Neural progenitor cell (in vitro differentiated cells): ENCODE measurements around the gene CAMK1G. TPM values are rescaled to one million over a fixed set of nuclear protein-coding genes. Genes with fewer than 3 reads are reported as not detected.

ENCODE experiments used
- DNase-seq: peaks from one replicate; pipeline ENCODE4 v3.0.0-alpha.2; 2016; ENCODE audit warnings: low spot score
- H2AFZ ChIP-seq: fragments of 200-600 bp; sonication (generic); replicated peaks from 2 replicates; pipeline ENCODE4 v1.6.1; 2016; ENCODE audit warnings: antibody characterized with exemption
- H3F3A ChIP-seq: fragments of 200-600 bp; sonication (generic); 2 replicates; pipeline ENCODE4 v1.6.1; 2016; ENCODE audit warnings: antibody characterized with exemption, low read depth
- H3K27ac ChIP-seq: fragments of 200-600 bp; sonication (generic); 2 replicates; pipeline ENCODE4 v1.5.1; 2016; ENCODE audit warnings: mild to moderate bottlenecking
- H3K27me3 ChIP-seq: fragments of 200-600 bp; sonication (generic); 2 replicates; pipeline ENCODE4 v1.6.1; 2016; ENCODE audit warnings: mild to moderate bottlenecking, moderate library complexity
- H3K36me3 ChIP-seq: fragments of 200-600 bp; sonication (generic); 2 replicates; pipeline ENCODE4 v1.5.1; 2016
- H3K4me1 ChIP-seq: fragments of 200-600 bp; sonication (generic); 2 replicates; pipeline ENCODE4 v1.6.1; 2016; ENCODE audit warnings: mixed run types
- H3K4me2 ChIP-seq: fragments of 200-600 bp; sonication (generic); 2 replicates; pipeline ENCODE4 v1.6.1; 2016
- H3K4me3 ChIP-seq: fragments of 200-600 bp; sonication (generic); 2 replicates; pipeline ENCODE4 v1.5.1; 2016
- H3K79me2 ChIP-seq: fragments of 200-600 bp; sonication (generic); 2 replicates; pipeline ENCODE4 v1.6.1; 2016; ENCODE audit warnings: low read depth
- H3K9ac ChIP-seq: fragments of 200-600 bp; sonication (generic); 2 replicates; pipeline ENCODE4 v1.6.1; 2016
- H3K9me3 ChIP-seq: fragments of 200-600 bp; sonication (generic); 2 replicates; pipeline ENCODE4 v1.5.1; 2016; ENCODE audit warnings: low read depth
- H4K20me1 ChIP-seq: fragments of 200-600 bp; sonication (generic); 2 replicates; pipeline ENCODE4 v1.6.1; 2016; ENCODE audit warnings: low read depth
- H3K27ac Mint-ChIP-seq: 3 replicates; pipeline ENCODE4 v1.8.0; 2021; ENCODE audit warnings: mixed read lengths
- H3K27me3 Mint-ChIP-seq: 2 replicates; pipeline ENCODE4 v1.8.0; 2022; ENCODE audit warnings: low read depth, mild to moderate bottlenecking, inconsistent platforms, moderate library complexity, mixed read lengths; ENCODE audit not compliant: insufficient read depth
- H3K36me3 Mint-ChIP-seq: 3 replicates; pipeline ENCODE4 v1.8.0; 2021; ENCODE audit warnings: mixed read lengths
- H3K4me1 Mint-ChIP-seq: 3 replicates; pipeline ENCODE4 v1.8.0; 2021; ENCODE audit warnings: mixed read lengths
- H3K4me3 Mint-ChIP-seq: 3 replicates; pipeline ENCODE4 v1.8.0; 2021; ENCODE audit warnings: mild to moderate bottlenecking, moderate library complexity, mixed read lengths
- H3K9me3 Mint-ChIP-seq: 3 replicates; pipeline ENCODE4 v1.8.0; 2020; ENCODE audit warnings: mixed read lengths
- EZH2 ChIP-seq: fragments of 200-600 bp; sonication (generic); IDR thresholded peaks from 2 replicates; pipeline ENCODE4 v1.6.1; 2017; ENCODE audit warnings: antibody characterized with exemption, mild to moderate bottlenecking, moderate library complexity
- EZH2phosphoT487 ChIP-seq: fragments of 200-600 bp; sonication (generic); IDR thresholded peaks from 2 replicates; pipeline ENCODE4 v1.6.1; 2017; ENCODE audit warnings: antibody characterized with exemption
- total RNA-seq: library from RNA; depleted of rRNA; stranded (reverse); fragments of >200 nt; gene quantifications from 2 replicates; pipeline ENCODE4 v1.2.3, GENCODE V29; 2015; ENCODE audit warnings: low replicate concordance
- TF ChIP-seq, protein P1 (sequence below): fragments of 200-600 bp; sonication (generic); IDR thresholded peaks from 2 replicates; pipeline ENCODE4 v1.5.1; 2017; ENCODE audit warnings: antibody characterized with exemption, mild to moderate bottlenecking

Gene CAMK1G
- total RNA-seq, 1 donor from 2014 or later: 3.6 TPM

DNA sequence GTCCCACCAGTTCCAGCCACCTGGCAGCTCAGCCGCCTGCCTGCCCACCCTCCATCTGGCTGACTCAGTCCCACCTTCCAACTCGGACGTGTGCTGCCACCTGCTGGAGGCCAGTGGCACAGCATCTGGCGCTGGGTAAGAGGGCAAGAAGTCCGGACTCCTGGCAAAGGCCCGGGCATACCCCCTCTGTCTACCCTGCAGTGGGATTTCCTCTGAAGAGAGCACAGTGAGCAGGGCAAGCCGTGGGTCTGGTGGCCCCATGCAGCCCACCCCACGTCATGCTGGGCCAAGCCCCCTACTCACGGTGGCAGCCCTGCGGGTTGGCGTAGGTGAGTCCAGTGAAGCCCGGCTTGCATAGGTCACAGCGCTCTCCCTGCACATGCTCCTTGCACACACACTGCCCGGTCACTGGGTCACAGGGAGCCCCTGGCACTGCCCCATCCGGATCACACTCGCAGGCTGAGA, 44.2 kb downstream of the CAMK1G start:
- Histone ChIP-seq H3K9ac (no peak overlapping the region), H3K4me1 (no peaks in the 10 kb centered on the region), H3K9me3 (no peaks in the 10 kb centered on the region), H3K27me3 (no peaks in the 10 kb centered on the region), H2AFZ (no peak overlapping the region), H3F3A (no peaks in the 10 kb centered on the region), H3K4me2 (no peak overlapping the region), H3K79me2 (no peaks in the 10 kb centered on the region), H3K4me3 (no peak overlapping the region), H3K36me3 (no peaks in the 10 kb centered on the region), H3K27ac (no peak overlapping the region), H4K20me1 (no peaks in the 10 kb centered on the region)
- Mint-ChIP-seq H3K4me1 (peaks cover 26% of the 10 kb centered on the region), H3K4me3 (no peak overlapping the region), H3K27ac (no peak overlapping the region), H3K9me3 (no peaks in the 10 kb centered on the region), H3K27me3 (peaks cover 5% of the 10 kb centered on the region), H3K36me3 (no peaks in the 10 kb centered on the region)
- peak; percentile 90 for DNase-seq
- TF ChIP-seq, protein P1, sequence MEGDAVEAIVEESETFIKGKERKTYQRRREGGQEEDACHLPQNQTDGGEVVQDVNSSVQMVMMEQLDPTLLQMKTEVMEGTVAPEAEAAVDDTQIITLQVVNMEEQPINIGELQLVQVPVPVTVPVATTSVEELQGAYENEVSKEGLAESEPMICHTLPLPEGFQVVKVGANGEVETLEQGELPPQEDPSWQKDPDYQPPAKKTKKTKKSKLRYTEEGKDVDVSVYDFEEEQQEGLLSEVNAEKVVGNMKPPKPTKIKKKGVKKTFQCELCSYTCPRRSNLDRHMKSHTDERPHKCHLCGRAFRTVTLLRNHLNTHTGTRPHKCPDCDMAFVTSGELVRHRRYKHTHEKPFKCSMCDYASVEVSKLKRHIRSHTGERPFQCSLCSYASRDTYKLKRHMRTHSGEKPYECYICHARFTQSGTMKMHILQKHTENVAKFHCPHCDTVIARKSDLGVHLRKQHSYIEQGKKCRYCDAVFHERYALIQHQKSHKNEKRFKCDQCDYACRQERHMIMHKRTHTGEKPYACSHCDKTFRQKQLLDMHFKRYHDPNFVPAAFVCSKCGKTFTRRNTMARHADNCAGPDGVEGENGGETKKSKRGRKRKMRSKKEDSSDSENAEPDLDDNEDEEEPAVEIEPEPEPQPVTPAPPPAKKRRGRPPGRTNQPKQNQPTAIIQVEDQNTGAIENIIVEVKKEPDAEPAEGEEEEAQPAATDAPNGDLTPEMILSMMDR: peak; percentile 99
- no peak for TF ChIP-seq EZH2phosphoT487

DNA sequence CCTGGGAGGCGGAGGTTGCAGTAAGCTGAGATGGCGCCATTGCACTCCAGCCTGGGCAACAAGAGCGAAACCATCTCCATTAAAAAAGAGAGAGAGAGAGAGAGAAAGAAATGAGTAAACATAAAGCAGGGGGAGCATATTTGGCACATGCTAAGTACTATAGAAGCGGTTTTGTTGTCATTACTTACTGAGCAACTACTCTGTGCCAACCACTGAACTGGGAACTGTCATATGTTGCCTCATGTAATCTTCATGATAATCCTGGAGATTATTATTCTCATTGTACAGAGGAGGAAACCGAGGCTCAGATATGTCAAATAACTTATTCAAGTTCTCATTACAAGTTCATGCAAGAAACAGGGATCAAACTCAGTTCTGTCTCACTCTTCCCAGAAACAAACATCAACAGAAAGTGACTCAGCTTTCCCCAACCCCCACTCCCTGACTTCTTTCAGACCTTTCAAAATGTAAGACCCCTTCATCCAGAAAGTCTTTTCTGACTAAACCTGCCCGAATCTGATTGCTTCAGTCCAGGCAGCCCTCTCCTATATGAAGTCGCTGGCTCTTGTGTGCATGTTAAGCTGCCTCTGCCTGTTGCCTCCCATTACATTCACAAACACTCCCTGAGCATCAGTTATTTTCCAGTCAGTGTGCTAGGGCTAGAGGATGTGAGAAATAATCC, 45.2 kb downstream of the CAMK1G start:
- Histone ChIP-seq H3K36me3 (no peaks in the 10 kb centered on the region), H3K4me1 (no peaks in the 10 kb centered on the region), H3K27ac (no peak overlapping the region), H3K27me3 (no peaks in the 10 kb centered on the region), H3K4me2 (no peak overlapping the region), H3K79me2 (no peaks in the 10 kb centered on the region), H3F3A (no peaks in the 10 kb centered on the region), H3K9me3 (no peaks in the 10 kb centered on the region), H3K4me3 (no peak overlapping the region), H4K20me1 (no peaks in the 10 kb centered on the region), H2AFZ (no peak overlapping the region), H3K9ac (no peak overlapping the region)
- H3K27ac Mint-ChIP-seq: no peak overlapping the region
- no peak for DNase-seq
- H3K4me1 Mint-ChIP-seq: peaks cover 16% of the 10 kb centered on the region
- H3K4me3 Mint-ChIP-seq: no peak overlapping the region
- H3K36me3 Mint-ChIP-seq: no peaks in the 10 kb centered on the region
- TF ChIP-seq EZH2phosphoT487: no peak
- TF ChIP-seq, protein P1: no peak
- TF ChIP-seq EZH2: no peak
- no peaks in the 10 kb centered on the region for H3K9me3 Mint-ChIP-seq
- peaks cover 5% of the 10 kb centered on the region for H3K27me3 Mint-ChIP-seq

DNA sequence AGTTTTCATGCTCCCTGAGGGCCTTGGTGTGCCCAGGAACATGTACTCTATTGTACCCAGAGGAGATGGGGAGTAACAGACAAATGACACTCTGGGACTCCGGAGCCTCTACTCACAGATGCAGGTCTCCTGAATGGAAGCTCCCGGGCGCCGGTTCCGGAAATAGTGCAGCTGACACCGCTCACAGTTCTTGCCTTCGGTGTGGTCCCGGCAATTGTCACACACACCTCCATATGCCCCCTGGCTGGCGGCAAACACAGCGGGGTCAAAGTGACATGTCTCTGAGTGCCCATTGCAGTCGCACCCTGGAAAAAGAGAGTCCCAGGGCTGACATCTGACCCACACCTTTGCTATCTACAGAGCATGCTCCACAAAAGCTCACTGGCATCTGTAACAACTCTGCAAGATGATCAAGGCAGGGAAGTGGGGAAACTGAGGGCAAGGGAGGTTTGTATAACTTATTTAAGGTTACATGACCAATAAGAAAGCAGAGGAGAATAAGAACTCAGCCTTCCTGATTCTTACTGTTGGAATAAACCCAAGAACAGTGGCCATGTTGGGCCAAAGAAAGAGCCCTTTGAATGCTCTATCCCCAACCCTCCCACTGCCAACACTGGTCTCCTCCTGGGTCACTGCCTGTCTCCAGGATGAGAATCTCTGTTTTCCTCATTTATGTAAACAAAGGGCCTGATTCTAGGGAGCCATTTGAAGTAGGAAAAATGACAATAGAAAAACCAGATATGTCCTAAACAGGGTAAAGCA, 46.3 kb downstream of the CAMK1G start:
- Mint-ChIP-seq H3K9me3 (no peaks in the 10 kb centered on the region), H3K4me1 (peaks cover 10% of the 10 kb centered on the region), H3K36me3 (no peaks in the 10 kb centered on the region), H3K4me3 (no peak overlapping the region), H3K27ac (no peak overlapping the region), H3K27me3 (peaks cover 8% of the 10 kb centered on the region)
- Histone ChIP-seq H3K79me2 (no peaks in the 10 kb centered on the region), H3K27ac (no peak overlapping the region), H3K4me1 (no peaks in the 10 kb centered on the region), H2AFZ (no peak overlapping the region), H3K27me3 (no peaks in the 10 kb centered on the region), H3K36me3 (no peaks in the 10 kb centered on the region), H3K4me3 (no peak overlapping the region), H3K4me2 (no peak overlapping the region), H4K20me1 (no peaks in the 10 kb centered on the region), H3K9ac (no peak overlapping the region), H3K9me3 (no peaks in the 10 kb centered on the region), H3F3A (no peaks in the 10 kb centered on the region)
- TF ChIP-seq, protein P1: no peak
- TF ChIP-seq EZH2phosphoT487 (no peak), EZH2 (no peak)
- no peak for DNase-seq
